ENCODE measurements around the gene THAP8.

THAP8 gene

GRCh38 chr19:35987571-35987896 lies 66.6 kb downstream of the THAP8 start:
- FAIRE-seq: no peak
- no peak for DNase-seq (ENCODE audit: insufficient read length, low spot score)
- TF ChIP-seq CTCF (IDR thresholded peaks at IDR 0.05; ENCODE audit: insufficient read depth, missing control alignments): peak; percentile 18

- DNase-seq (ENCODE audit: insufficient read length, low spot score): peak; percentile 67
- no peak for TF ChIP-seq CTCF (IDR thresholded peaks at IDR 0.05; ENCODE audit: insufficient read depth, missing control alignments)
- no peak for FAIRE-seq
Measured at GRCh38 chr19:35986664-35987570, 67.2 kb downstream of the THAP8 start.

- TF ChIP-seq CTCF (IDR thresholded peaks at IDR 0.05; ENCODE audit: insufficient read depth, missing control alignments): no peak
- no peak for FAIRE-seq
Measured at GRCh38 chr19:35986111-35986510, 68.0 kb downstream of the THAP8 start.

More at GRCh38 chr19:35986111-35986510, 68.0 kb downstream of the THAP8 start:
- DNase-seq (ENCODE audit: insufficient read length, low spot score): no peak
